Measurements from ENCODE around the gene TYW1B. TPM values are rescaled to one million over a fixed set of nuclear protein-coding genes. Genes with fewer than 3 reads are reported as not detected.
A peak's percentile ranks its signal among the peaks of the same experiment; 100 is the strongest.
"Not testable (repeated sequence)": the region's sequence is repeated elsewhere in the genome, so short reads cannot be mapped to it uniquely, and the experiment has no call there.

TYW1B gene
- total and polyA plus RNA-seq, 8 donors, result 2.4 to 9.7 (median 5.6) TPM

DNA sequence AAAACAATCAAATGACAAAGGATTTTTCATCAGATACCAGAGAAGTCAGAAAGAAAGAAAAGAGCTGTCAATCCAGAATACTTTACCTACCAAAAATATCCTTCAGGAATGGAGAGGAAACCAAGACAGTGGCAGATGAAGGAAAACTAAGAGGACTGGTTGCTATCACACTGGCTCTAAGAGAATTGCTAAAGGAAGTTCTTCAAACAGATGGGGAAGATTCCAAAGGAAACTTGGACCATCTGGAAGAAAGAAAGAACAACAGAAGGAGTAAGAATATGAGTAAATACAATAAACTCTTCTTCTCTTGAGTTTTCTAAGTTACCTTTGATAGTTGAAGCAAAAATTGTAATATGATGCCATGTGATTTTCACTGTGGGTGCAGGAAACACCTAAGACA lies 220.0 kb downstream of the TYW1B start:
- H3K9me3 ChIP-seq; ATAC-seq; DNase-seq; intact Hi-C loops (cut with DNase I); H3K27me3 ChIP-seq; H3K4me3 ChIP-seq; H3K4me1 ChIP-seq; H3K27ac ChIP-seq: not testable (repeated sequence)
- peaks cover 0 to 10% of the 10 kb centered on the region in 2 donors for H3K36me3 ChIP-seq

DNA sequence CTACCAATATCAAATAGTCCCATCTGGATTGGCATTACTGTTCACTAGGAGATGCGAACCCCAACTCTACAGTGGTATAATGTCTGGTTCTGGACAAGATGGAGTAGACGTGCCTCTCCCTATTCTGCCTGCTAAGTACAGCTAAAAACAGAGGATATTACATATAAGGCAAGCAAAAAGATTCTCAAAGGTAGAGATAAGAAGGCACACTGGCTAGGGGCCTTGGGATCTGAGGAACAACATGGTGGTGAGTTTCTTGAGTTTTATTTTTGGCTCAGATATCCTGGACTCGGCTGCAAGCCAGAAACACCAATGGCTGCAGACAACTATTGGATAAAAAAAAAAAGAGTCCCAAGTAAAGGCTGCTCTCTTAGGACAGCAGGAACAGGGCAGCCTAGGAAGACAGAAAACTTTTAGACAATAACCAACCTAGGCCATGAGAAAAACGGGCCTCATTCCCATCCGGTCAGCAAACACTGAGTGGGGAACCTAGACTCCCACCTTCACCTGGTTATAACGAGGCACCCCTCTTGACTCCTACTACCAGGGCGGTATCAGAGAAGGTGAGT lies 222.1 kb downstream of the TYW1B start:
- H3K9me3 ChIP-seq; ATAC-seq; H3K36me3 ChIP-seq; H3K27ac ChIP-seq; DNase-seq; intact Hi-C loops (cut with DNase I); H3K27me3 ChIP-seq; H3K4me3 ChIP-seq; H3K4me1 ChIP-seq: not testable (repeated sequence)

DNA sequence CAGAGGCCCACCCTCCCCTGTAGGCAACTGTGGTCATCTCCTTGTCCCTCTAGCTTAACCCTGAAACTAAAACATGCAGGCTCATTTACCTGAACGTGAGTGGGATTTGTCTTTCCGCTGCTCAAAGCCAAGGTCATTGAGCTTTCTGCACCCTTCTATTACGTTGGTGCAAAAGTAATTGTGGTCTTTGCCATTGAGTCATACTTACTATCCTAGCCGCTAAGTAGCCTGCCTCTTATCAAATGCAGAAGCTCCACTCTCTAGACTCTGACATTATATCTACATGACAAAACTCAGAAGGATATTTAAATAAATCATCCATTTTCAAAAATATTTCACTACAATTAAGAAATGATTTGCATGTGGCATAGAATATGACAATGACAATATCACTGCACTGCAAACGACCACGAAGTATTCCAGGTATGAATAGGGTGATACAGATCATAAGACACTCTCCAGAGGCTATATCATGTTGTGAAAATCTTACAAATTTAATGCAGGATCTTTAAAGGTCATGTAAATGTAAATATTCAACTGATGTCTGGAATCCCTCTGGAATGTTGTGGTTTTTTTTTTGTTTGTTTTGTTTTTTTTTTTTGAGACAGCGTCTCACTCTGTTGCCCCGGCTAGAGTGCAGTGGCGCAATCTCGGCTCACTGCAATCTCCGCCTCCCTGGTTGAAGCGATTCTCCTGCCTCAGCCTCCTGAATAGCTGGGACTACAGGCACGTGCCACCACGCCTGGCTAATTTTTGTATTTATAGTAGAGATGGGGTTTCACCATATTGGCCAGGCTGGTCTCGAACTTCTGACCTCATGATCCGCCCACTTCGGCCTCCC lies 223.0 kb downstream of the TYW1B start:
- H3K9me3 ChIP-seq; intact Hi-C loops (cut with DNase I); H3K4me3 ChIP-seq; H3K27me3 ChIP-seq; ATAC-seq; H3K4me1 ChIP-seq; H3K36me3 ChIP-seq; DNase-seq; H3K27ac ChIP-seq: not testable (repeated sequence)

DNA sequence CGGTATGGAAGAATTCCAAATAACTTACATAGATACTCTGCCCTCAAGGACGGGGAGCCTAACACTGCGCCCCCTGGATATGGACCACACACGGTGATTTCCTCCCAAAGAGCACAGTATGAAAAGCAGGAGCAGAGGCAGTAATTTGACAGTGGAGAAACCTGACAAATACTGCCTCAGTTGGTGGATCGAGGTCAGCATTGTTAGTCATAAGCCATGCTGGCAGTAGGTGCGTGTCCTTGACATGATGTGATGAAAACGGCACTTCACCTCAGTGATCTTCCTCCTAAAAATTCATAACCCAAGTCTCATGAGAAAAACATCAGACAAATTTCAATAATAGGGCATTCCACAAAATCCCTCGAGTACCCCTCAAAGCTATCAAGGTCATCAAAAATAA lies 224.5 kb downstream of the TYW1B start:
- ATAC-seq; DNase-seq; H3K36me3 ChIP-seq; H3K4me3 ChIP-seq; H3K9me3 ChIP-seq; H3K4me1 ChIP-seq; H3K27me3 ChIP-seq; H3K27ac ChIP-seq; intact Hi-C loops (cut with DNase I): not testable (repeated sequence)

DNA sequence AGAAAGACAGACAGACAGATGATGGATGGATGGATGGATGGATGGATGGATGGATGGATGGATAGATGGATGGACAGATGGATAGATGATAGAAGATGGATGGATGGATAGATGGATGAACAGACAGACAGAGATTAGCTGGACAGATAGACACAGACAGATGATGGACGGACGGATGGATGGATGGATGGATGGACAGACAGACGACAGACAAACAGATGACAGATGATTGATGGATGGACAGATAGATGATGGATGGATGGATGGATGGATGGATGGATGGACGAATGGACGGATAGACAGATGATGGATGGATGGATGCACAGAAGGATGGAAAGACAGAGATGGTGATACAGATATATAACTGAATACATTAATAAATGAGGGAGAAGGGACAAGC lies 224.9 kb downstream of the TYW1B start:
- TF ChIP-seq, protein P1, sequence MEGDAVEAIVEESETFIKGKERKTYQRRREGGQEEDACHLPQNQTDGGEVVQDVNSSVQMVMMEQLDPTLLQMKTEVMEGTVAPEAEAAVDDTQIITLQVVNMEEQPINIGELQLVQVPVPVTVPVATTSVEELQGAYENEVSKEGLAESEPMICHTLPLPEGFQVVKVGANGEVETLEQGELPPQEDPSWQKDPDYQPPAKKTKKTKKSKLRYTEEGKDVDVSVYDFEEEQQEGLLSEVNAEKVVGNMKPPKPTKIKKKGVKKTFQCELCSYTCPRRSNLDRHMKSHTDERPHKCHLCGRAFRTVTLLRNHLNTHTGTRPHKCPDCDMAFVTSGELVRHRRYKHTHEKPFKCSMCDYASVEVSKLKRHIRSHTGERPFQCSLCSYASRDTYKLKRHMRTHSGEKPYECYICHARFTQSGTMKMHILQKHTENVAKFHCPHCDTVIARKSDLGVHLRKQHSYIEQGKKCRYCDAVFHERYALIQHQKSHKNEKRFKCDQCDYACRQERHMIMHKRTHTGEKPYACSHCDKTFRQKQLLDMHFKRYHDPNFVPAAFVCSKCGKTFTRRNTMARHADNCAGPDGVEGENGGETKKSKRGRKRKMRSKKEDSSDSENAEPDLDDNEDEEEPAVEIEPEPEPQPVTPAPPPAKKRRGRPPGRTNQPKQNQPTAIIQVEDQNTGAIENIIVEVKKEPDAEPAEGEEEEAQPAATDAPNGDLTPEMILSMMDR (IDR thresholded peaks at IDR 0.05), result no peak
- peaks cover 0 to 5% of the 10 kb centered on the region in 2 donors for H3K36me3 ChIP-seq
- H3K27me3 ChIP-seq, result no peaks in the 10 kb centered on the region
- no peaks in the 10 kb centered on the region for H3K9me3 ChIP-seq
- no peaks in the 10 kb centered on the region for H3K4me1 ChIP-seq
- intact Hi-C loops (cut with DNase I), result no loop called here
- no peak for ATAC-seq
- DNase-seq, result no peak
- no peak overlapping the region for H3K27ac ChIP-seq
- no peak overlapping the region for H3K4me3 ChIP-seq

DNA sequence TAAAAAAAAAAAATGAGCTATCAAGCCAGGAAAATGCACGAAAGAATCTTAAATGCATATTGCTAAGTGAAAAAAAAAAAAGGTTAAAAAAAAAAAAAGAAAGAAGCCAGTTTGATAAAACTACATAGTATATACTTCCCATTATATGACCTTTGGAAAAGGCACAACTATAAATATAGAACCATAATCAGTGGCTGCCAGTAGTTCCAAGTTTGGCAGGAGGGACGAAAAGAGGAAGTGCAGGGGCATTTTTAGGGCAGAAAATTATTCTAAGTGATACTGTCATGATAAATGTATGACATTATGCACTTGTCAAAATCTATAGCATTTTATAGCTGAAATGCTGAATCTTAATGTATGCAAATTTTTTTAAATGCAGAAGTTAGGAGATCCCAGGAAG lies 226.3 kb downstream of the TYW1B start:
- ATAC-seq; intact Hi-C loops (cut with DNase I); H3K27ac ChIP-seq; H3K4me1 ChIP-seq; DNase-seq; H3K36me3 ChIP-seq; H3K27me3 ChIP-seq; H3K9me3 ChIP-seq; H3K4me3 ChIP-seq: not testable (repeated sequence)

DNA sequence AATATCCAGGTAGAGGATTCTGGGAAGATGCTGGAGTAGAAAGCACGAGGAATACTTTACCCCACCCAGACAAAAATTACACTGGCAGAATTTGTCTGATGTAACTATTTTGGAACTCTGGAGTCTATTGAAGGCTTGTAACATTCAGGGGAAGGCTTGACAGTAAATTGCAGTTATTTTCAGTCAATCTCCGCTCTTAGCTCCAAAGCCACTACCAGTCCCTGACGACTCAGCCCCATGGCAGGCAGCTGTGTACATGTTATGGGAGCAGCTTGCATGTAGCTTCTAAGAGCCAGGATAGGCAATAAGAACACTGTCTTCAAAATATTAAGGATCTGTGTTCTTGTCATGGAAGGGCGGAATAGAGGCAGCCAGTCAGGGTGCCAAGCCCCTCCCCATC lies 238.0 kb downstream of the TYW1B start:
- DNase-seq; H3K27ac ChIP-seq; H3K36me3 ChIP-seq; H3K4me1 ChIP-seq; ATAC-seq; H3K27me3 ChIP-seq; H3K4me3 ChIP-seq; intact Hi-C loops (cut with DNase I): not testable (repeated sequence)
- peaks cover 0 to 22% of the 10 kb centered on the region in 2 donors for H3K9me3 ChIP-seq

DNA sequence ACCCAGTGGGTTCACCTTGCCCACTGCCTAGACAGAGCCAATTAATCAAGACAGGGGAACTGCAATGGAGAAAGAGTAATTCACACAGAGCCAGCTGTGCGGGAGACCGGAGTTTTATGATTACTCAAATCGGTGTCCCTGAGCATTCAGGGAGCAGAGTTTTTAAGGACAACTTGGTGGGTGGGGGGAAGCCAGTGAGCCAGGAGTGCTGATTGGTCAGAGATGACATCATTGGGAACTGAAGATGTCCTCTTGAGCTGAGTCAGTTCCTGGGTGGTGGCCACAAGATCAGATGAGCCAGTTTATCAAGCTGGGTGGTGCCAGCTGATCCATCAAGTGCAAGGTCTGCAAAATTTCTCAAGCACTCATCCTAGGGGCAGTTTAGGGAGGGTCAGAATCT lies 240.7 kb downstream of the TYW1B start:
- H3K4me1 ChIP-seq; intact Hi-C loops (cut with DNase I); DNase-seq; H3K4me3 ChIP-seq; H3K27ac ChIP-seq; ATAC-seq; H3K27me3 ChIP-seq; H3K36me3 ChIP-seq: not testable (repeated sequence)
- H3K9me3 ChIP-seq, result peaks cover 0 to 22% of the 10 kb centered on the region in 2 donors

DNA sequence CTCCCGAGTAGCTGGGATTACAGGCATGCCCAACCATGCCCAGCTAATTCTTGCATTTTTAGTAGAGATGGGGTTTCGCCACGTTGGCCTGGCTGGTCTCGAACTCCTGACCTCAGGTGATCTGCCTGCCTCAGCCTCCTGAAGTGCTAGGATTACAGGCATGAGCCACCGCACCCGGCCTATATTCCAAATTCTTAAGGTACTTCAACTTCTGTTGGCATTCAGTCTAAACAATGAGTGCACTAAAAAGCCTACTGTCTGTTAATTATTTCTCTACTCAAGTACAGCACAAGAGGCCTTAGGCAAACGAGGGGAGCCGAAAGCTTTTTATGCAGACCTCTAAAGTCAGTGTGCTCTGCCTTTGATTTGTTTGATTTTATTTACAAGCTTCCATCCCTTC lies 243.4 kb downstream of the TYW1B start:
- intact Hi-C loops (cut with DNase I), result not testable (repeated sequence)
- peak; percentile 82 for ATAC-seq

DNA sequence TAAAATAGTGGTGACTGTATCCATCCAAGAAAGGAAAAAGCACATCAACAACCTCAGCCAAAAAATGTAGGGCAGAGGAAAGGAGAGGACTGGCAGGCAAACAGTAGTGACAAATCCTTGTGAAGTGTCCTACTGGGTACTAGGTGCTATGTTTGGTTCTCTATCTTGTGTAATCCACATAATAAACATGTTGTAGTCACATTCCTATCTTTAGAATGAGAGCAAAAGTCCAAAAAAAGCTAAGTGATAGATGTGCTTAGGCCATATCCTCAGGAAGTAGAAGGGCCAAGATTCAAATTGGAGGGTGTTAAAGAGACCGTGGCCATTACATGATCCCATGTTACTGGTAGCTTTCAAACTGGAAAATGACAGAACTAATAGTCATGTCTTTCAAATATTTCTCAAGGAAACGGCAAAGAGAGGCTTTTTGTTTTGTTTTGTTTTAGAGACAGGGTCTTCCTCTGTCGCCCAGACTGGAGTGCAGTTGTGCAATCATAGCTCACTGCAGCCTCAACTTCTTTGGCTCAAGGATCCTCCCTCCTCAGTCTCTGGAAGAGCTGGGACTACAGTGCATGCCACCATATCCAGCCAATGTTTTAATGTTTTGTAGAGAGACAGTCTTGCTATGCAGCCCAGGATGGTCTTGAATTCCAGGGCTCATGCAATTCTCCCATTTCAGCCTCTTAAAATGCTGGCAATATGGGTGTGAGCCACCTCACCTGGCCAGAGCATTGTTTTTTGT lies 244.2 kb downstream of the TYW1B start:
- peak in 2 of 4 donors; percentile 15 for DNase-seq
- peaks cover 0 to 11% of the 10 kb centered on the region in 2 donors for H3K9me3 ChIP-seq
- H3K36me3 ChIP-seq; intact Hi-C loops (cut with DNase I); H3K4me3 ChIP-seq; H3K27ac ChIP-seq; H3K4me1 ChIP-seq; H3K27me3 ChIP-seq: not testable (repeated sequence)
- ATAC-seq, result peak; percentile 65

More for the DNA sequence above, 243.4 kb downstream of the TYW1B start:
- H3K36me3 ChIP-seq, H3K27me3 ChIP-seq, H3K27ac ChIP-seq, H3K4me3 ChIP-seq, H3K4me1 ChIP-seq: not testable (repeated sequence)
- DNase-seq, result peak in 1 of 4 donors; percentile 20
- peaks cover 0 to 11% of the 10 kb centered on the region in 2 donors for H3K9me3 ChIP-seq

DNA sequence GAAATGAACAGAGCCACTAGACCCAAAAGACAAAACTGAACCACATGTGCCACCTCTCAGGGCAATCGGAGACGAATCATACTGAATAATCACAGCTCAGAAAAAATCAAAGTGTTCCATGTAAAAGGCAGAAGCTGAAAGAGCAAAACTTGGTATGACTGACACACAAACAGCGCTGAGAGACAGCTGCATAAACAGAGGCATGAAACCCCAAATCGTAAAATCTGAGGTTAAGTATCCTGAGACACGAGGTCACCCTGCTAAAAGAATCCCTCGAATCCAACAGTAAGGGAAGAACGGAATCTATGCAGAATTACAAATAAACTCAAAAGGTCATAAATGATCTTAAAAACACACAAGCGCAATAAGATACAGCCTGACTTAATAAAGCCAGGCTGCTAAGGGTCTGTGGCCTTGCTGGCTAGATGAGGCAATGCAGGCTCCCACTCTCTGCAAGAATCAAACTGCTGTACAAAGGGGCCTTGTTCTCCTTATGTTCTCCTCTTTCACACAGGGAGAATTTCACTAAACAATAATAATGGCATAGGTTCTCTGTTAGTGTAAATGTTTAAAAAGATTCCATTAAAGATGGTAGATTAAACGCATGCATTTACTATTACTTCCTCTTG lies 247.7 kb downstream of the TYW1B start:
- ATAC-seq; H3K27ac ChIP-seq; DNase-seq; H3K9me3 ChIP-seq; H3K36me3 ChIP-seq; H3K4me1 ChIP-seq; intact Hi-C loops (cut with DNase I); H3K4me3 ChIP-seq; H3K27me3 ChIP-seq: not testable (repeated sequence)
